ENCODE measurements around the gene RHBDL2.

The RHBDL2 gene

DNA sequence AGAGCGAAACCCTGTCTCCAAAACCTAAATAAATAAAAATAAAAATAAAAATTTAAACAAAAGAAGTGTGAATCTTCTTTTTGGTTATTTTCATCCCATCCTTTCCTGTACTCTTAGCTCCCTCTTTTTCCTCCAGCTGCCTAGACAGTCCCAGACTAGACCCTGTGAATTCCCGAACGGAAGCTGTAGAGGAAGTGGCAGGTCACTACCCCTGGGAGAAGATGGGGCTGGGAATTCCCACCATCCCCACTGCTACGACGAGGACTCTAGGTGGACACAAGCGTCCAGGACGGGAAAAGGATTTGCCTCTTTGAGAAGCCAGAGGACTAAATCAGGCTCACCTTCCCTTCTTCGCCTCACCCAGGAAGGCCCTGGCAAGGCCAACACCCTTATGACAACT lies 12.6 kb downstream of the RHBDL2 start:
- TF ChIP-seq, protein P1, sequence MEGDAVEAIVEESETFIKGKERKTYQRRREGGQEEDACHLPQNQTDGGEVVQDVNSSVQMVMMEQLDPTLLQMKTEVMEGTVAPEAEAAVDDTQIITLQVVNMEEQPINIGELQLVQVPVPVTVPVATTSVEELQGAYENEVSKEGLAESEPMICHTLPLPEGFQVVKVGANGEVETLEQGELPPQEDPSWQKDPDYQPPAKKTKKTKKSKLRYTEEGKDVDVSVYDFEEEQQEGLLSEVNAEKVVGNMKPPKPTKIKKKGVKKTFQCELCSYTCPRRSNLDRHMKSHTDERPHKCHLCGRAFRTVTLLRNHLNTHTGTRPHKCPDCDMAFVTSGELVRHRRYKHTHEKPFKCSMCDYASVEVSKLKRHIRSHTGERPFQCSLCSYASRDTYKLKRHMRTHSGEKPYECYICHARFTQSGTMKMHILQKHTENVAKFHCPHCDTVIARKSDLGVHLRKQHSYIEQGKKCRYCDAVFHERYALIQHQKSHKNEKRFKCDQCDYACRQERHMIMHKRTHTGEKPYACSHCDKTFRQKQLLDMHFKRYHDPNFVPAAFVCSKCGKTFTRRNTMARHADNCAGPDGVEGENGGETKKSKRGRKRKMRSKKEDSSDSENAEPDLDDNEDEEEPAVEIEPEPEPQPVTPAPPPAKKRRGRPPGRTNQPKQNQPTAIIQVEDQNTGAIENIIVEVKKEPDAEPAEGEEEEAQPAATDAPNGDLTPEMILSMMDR (IDR thresholded peaks at IDR 0.05; ENCODE audit: low read length, missing control alignments), result no peak
- no peak for DNase-seq (ENCODE audit: low read depth)
- no peak overlapping the region for H3K4me3 ChIP-seq (replicated peaks; ENCODE audit: low read depth, low read length)

DNA sequence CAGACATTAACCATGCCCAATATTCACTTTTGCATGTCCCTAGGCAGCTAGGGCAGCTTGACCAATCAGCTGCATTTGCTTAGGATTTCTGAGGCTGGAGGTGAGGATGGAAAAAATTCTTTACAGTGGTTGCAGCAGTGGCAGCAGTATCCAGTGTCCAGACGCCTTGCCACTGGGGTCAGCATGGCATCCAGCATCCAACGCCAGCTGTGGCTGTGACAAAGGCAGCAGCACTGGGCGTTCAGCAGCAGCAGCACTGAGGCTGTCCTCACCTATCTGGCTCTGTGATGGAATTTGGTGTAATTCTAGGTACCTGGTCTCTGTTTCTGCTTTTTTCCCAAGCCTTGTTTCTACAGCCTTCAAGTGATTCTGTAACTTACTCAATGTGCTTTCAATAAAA lies 15.5 kb downstream of the RHBDL2 start:
- no peak overlapping the region for H3K4me3 ChIP-seq (replicated peaks; ENCODE audit: low read depth, low read length)
- no peak for DNase-seq (ENCODE audit: low read depth)
- TF ChIP-seq, protein P1 (IDR thresholded peaks at IDR 0.05; ENCODE audit: low read length, missing control alignments), result no peak

DNA sequence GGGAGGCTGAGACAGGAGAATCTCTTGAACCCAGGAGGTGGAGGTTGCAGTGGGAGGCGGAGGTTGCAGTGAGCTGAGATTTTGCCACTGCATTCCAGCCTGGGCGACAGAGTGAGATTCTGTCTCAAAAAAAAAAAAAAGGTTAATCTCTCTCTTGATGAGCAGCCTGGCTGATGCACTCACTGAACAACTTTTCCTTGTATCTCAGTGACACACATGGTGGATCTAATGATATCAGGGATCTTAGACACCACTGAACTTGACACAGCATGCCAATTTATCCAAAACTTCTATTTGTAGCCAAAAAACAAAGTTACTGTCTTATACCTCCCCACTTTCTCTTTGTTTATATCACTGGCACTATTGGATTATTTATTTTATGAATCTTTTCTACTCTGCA lies 16.2 kb downstream of the RHBDL2 start:
- DNase-seq (ENCODE audit: low read depth), result no peak
- TF ChIP-seq, protein P1 (IDR thresholded peaks at IDR 0.05; ENCODE audit: low read length, missing control alignments), result no peak
- H3K4me3 ChIP-seq (replicated peaks; ENCODE audit: low read depth, low read length), result no peak overlapping the region

DNA sequence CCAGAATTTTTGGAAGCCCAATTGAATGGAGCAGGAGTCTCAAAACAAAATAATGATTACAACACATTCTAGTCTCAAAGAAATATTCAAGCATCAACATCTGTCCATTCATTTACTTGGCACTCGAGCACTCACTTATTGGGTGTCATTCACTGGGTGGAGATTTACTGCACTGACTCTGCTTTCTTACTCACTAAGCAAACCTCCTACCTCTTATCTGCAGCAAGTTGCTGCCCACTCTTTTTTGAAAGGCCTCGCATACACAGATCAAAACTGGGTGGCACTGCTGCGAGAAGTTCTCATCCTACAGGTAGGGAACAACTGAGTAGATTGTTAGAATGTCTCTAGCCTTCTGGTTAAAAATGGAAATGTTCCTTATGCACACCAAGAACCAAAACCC lies 18.0 kb downstream of the RHBDL2 start:
- TF ChIP-seq, protein P1 (IDR thresholded peaks at IDR 0.05; ENCODE audit: low read length, missing control alignments), result no peak
- no peak for DNase-seq (ENCODE audit: low read depth)

DNA sequence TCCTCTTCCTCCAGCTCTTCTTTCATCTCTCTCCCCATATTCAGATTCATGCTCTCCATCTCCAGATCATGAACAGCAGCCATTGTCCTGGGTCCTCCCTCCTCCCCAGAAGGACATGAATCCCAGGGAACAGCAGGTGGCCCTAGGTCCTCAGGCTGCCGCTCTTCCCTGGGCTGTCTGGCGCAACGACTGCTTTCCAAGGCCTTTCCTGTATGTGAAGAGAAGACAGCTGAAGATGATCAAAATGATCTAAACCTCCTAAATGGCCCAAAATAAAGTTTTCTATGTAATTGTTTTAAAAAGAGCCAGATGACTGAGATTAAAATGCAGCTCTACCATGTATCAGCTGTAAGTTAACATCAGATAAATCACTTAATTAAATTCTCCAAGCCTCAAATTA lies 22.5 kb downstream of the RHBDL2 start:
- no peak overlapping the region for H3K4me3 ChIP-seq (replicated peaks; ENCODE audit: low read depth, low read length)
- TF ChIP-seq, protein P1 (IDR thresholded peaks at IDR 0.05; ENCODE audit: low read length, missing control alignments), result no peak
- no peak for DNase-seq (ENCODE audit: low read depth)

More for the DNA sequence above, 18.0 kb downstream of the RHBDL2 start:
- no peak overlapping the region for H3K4me3 ChIP-seq (replicated peaks; ENCODE audit: low read depth, low read length)

DNA sequence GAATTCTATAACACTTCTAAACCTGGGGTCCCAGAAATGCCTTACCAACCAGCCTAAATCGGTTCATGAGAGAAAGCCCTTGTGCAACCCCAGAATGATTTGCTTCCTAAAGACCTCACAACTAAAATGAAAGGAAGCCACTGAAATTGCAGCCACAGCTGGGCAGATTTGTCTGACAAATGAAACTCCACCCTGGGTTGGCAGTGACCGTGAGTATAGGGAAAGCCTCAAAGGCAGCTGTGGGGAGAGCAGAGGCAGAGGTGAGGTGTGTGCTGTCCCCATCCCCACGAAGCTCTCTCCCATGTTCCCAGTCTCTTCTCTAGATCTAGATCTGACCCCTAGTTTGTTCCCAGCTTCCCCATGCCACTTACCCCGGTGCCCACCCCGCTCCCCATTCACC lies 23.1 kb downstream of the RHBDL2 start:
- no peak overlapping the region for H3K4me3 ChIP-seq (replicated peaks; ENCODE audit: low read depth, low read length)

DNA sequence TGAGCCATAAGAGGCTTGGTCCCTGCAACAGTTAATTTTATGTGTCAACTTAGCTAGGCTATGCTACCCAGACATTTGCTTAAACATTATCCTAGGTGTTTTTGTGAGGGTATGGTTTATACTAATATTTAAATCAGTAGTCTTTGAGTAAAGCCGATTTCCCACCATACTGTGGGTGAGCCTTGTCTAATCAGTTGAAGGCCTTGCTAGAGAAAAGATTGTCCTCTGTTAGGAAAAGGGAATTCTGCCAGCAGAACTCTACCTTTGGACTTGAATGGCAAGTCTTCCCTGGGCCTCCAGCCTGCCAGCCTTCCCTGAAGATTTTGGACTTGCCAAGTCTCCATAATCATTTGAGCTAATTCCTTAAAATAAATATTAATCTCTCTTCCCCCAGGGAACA lies 23.9 kb downstream of the RHBDL2 start:
- DNase-seq (ENCODE audit: low read depth), result no peak
- no peak overlapping the region for H3K4me3 ChIP-seq (replicated peaks; ENCODE audit: low read depth, low read length)
- TF ChIP-seq, protein P1 (IDR thresholded peaks at IDR 0.05; ENCODE audit: low read length, missing control alignments), result no peak

More for the DNA sequence above, 23.1 kb downstream of the RHBDL2 start:
- no peak for DNase-seq (ENCODE audit: low read depth)
- TF ChIP-seq, protein P1 (IDR thresholded peaks at IDR 0.05; ENCODE audit: low read length, missing control alignments), result no peak

All from fibroblast of pulmonary artery (primary cell).